Right lung (tissue), 5 donors: ENCODE results near the gene YWHAH. TPM values are rescaled to one million over a fixed set of nuclear protein-coding genes. Genes with fewer than 3 reads are reported as not detected.

ENCODE experiments used
- DNase-seq, 2 donors: peaks; one replicate each; pipeline ENCODE4 v3.0.0-alpha.2; 2013
- polyA plus RNA-seq, 5 donors: library from polyadenylated mRNA; unstranded; fragments of 120-200 nt; gene quantifications; one replicate each; pipeline versions ENCODE4 v1.2.1 to v1.2.3, GENCODE V29; 2013; ENCODE audit warnings: inconsistent platforms in 1 of 5, low replicate concordance in 1 of 5; ENCODE audit not compliant: insufficient read length in 5 of 5, insufficient read depth in 1 of 5

The YWHAH gene
- polyA plus RNA-seq, 5 donors = 89.4 to 125 (median 114) TPM

DNA sequence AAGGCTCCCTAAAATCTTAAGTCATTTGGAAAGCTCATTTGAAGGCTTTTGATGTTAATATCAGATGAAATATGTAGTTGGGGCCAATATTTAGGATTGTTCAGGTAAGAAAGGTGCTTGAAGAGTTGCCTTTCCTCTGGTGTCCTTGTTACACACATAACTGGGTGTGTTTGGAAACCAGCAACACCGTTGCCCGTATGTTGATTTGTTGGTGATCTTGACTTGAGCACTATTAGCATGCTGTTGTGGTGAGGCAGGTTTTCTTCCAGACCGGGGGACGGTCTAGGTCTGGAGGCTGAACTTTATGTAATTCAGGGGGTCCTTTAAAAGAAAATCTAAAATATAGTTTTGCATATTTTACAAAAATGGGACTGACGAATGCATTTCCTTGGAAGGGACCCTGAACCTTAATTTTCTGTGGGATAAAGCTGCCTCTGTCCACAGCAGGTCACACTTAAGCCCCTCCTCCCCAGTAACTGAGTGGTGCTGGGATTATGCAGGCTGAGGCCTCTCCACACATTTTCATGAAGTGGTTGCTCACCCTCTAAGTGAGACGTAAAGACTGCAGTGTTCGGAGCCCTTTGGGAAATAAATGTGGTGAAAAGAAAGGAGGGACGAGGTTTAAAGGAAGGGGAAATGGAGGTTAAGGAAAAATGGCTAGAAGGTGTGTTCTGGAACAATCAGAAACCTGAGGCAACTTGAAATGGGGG lies 1.8 kb downstream of the YWHAH start:
- no peak for DNase-seq

GRCh38 chr22:31947296-31947695 lies 3.0 kb downstream of the YWHAH start:
- DNase-seq = no peak

DNA sequence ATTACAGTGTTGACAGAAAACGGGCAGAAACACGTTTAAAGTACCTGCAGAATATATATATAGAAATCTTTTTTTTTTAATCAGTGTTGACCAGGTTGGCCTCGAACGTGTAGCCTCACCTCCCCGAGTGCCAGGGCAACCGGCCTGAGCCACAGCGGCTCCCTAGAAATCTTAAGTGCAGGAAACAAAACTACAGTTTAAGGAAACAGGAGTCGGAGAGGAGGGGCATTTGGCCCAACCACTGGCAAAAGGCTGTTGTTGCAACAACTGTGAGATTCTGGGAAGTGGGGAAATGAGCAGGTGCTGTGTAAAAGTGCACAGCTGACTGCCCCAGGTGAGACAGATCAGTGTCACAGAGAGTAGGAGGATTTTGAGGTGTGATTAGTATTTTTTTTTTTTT lies 3.7 kb downstream of the YWHAH start:
- DNase-seq = no peak

DNA sequence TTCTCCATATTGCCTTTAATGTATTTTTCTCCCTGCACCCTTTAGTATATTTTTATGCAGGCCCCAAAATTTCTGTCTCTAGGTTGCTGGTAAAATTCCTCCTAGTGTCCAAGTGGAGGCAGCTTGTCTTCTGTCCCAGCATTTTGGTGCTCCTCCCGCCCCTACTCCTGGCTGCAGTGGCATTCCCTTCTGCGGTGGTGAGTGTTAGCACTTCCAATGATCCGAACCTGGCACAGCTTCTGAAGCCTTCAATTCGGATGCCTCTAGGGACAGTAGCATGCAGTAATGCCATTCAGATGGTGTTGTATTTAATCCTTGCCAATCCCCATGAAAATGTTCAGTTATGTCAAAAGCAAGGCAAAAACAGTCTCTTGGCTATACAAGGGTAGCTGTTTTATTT lies 5.9 kb downstream of the YWHAH start:
- no peak for DNase-seq

DNA sequence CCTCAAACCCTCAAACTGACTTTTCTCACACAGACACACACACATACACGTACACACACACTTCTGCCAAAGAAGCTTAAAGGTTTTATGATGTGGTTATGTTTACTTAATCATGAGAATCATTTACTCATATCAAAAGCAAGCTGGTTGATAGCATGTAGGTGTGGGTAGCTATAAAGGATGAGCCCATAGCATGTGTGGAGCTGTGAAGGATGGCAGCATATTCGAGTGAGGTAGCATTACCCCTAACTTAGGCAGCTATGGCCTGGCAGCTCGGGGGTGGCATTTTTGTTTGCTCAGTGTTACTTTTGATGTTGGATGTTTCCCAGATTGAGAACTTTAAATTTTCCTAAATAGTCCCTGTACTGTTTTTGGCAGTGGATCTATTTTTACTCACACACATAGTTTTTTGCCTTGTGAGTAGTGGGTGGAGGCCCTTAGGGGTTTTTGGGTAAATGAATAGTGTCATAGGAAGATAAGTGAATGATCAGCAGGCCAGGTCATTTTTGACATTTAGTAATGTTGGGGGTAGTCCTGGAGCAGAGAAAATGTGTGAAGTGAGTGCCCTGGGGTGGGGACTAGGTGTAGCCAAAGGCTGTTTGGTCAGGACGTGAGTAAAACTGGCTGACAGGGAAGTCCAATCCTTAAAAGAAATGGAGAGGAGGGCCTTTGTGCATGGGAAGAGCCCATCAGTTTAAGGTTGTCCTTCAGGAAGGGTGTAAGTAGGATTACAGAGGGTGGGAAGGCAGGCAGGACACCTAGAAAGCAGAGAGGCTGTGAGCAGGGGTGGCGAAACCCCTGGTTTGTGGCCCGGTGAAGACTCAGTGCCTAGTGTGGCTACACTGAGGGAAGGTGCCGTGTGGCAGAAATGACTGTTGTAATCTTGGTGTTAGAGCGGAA lies 7.1 kb downstream of the YWHAH start:
- DNase-seq = no peak

- no peak for DNase-seq
Measured at GRCh38 chr22:31952094-31952401, 7.7 kb downstream of the YWHAH start.

DNA sequence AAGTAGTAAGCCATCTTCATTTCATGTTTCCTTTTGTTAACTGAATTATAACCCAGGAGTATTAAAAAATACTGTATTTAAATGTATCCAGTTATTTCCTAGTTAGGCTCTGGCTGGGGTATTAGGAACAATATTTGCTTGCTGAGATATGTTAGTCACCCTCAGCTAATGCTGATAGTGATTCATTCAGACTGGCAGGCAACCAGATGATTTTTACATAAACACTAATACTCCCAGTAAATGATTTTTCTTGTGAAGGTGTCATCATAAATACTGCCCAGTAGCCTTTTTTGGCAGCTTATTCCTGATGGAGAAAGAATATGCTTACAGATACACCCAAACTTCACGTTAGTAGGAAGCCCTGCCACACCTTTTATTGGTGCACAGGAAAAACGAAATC lies 8.1 kb downstream of the YWHAH start:
- no peak for DNase-seq

- no peak for DNase-seq
Measured at GRCh38 chr22:31953261-31953660, 8.9 kb downstream of the YWHAH start.

GRCh38 chr22:31954535-31955523 lies 10.5 kb downstream of the YWHAH start:
- DNase-seq = no peak

- no peak for DNase-seq
Measured at GRCh38 chr22:31956360-31956759, 12.0 kb downstream of the YWHAH start.

DNA sequence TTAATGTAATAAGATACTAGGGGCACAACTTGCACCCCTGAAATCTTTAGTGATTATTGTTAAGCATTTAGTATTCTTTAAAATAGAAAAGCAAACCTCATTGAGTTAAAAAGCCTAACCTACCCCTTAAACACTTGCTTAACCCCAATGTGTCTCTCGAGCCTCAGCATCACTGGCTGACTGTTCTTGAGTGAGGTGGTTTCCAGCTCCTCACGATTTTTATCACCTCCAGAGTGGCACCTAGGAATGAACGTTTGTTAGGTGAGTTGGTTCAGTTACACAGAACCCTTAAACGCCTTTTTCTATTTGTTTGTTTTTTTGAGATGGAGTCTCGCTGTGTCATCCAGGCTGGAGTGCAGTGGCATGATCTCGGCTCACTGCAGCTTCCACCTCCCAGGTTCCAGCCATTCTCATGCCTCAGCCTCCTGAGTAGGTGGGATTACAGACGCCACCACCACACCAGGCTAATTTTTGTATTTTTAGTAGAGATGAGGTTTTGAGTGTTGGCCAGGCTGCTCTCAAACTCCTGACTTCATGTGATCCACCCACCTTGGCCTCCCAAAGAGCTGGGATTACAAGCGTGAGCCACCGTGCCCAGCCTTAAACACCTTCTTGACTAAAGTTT lies 13.7 kb downstream of the YWHAH start:
- no peak for DNase-seq

DNA sequence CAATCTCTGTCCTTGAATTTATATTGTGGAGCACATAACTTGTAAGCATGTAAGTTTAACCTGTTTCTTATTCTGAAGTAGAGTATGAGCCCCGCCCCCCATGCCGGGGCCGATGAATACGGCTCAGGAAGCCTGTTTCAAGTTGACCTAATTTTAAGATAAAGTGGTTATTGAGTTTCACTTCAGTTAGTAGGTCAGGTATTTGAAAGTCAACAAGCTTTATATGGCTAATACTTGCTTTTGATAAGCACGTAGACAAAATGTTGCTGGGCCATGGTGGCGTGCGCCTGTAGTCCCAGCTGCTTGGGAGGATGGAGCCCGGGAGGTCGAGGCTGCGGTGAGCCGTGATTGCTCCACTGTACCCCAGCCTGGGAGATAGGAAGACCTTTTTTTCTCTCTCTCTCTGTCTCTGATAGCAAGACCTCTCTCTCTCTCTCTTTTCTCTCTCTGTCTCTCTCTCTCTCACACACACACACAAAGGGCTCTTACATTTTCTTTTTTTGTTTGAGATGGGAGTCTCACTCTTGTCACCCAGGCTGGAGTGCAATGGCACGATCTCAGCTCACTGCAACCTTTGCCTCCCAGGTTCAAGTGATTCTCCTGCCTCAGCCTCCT lies 14.4 kb downstream of the YWHAH start:
- no peak for DNase-seq

DNA sequence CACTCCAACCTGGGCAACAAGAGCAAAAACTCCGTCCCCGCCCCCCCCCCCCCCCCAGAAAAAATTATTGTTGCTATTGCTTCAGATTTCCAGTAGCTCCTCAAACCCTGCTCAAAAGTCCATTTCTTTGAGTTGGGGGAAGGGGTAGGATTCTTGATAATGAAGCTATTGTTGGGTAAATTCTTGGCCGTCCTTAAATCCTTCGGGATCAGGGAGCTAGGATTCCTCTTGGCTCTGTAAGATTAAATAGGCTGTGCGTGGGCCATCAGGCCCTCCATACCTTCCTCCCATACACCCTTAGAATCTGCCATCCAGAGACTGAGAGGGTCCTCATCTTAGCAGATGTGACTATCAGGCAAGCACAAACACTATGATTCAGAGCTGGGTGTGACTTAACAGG lies 16.4 kb downstream of the YWHAH start:
- DNase-seq = no peak

DNA sequence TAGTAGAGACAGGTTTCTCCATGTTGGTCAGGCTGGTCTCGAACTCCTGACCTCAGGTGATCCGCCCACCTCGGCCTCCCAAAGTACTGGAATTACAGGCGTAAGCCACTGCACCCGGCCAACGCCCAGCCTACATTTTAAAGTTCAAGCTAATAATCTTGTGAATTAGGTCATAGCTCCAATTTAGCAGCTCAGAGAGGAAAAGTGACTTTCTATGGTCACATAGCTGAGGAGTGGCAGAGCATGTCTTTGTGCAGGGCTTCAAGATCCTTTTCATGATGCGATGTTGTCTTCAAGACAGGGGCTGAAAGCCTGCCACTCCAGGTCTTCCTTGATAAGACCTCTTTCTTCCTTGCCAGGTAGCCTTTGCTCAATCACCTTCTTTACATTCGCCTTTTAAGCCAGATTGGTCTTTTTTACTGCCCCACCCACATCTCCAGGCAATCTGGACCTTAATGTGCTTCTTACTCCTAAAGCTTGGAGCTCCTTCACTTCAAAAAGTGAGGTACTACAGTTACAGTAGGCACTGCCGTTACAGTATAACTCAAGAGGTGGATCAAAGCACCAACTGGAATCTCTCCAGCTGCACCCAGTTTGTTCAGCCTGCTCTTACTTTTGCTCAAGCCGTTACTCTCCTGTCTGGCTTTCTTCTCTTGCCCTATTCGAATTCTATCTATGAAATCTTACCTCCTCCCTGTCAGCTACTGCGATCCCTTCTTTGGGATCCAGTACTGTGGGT lies 18.2 kb downstream of the YWHAH start:
- DNase-seq = no peak

DNA sequence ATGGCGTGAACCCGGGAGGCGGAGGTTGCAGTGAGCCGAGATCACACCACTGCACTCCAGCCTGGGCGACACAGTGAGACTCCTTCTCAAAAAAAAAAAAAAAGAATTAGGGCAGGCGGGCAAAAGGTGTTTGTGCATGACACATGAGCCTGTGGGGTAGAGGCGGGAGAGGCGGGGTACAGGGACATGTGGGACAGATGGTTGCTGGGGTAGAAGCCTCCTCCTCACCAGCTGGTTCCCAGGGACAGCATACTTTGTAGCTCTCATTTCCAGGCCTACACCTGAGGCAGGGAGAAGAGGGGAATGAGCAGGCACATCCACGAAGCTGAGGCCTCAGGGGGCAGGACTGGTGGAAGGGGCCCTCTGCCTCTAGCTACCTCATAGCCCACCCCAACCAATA lies 23.7 kb downstream of the YWHAH start:
- no peak for DNase-seq

DNA sequence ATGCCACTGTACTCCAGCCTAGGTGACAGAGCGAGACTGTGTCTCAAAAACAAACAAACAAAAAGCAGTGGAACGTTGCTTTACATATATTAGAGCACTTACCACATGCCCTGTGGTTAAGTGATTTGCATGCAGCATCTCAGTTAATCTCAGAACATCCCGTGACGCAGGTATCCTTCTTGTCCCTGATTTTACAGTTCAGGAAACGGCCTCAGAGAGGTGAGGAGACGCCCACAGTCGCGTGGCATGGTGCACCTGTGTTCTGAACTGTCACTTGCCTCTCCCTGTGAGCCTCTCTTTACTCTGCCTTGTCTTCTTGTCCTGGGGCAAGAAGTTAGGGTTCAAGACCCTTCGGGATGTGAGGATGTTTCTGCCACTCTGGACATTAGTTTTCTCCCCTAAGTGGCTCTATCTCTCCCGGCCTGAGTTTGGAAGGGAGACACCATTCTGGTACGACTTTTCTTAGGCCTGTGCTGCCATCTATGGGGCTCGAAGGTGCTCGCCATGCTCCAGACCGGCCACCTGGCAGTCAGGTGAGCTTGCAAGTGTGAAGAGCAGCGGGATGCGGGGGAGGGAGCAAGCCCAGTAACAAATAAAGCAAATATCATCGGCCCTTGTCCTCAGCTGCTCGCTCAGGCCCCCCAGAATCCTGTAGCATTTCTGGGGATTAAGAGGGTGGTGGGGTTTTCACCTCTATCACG lies 25.6 kb downstream of the YWHAH start:
- DNase-seq = peak; percentile 49 to 54

- DNase-seq = peak; percentile 70 to 79
Measured at GRCh38 chr22:31970490-31971444, 26.4 kb downstream of the YWHAH start.

DNA sequence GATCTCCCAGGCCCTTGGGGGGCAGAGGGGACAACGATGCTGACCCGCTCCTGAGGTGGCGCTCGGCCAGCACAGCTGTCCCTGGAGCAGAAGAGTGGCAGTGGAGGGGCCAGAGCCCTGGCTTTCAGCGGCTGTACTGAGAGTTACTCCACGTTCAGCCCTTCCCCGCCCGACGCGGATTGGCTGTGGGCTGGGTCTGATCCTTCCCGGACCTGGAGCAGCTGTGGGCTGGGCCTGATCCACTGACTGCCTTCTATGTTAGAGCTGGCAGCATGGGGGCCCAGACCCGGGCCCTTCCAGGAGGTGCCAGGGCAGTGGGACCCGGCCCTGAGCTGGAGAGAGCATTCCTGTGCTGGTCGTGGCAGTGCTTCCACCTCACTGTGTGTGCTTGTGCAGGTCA lies 27.8 kb downstream of the YWHAH start:
- no peak for DNase-seq

DNA sequence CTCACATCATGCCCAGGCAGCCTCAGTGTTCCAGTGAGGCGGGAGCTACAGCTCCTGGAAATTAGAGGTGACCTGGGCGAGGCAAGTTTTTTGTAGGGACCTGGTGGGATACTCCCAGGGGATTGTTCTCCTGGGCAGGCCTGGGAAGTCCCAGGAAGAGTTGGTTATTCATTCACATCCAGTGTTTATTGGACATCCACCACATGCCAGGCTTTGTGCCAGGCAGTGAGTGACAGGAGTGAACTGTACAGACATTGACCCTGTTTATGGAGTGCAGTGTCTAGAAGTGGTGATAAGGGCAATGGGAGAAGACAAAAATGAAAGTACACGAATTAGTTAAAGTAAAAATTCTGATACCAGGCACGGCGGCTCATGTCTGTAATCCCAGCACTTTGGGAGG lies 29.4 kb downstream of the YWHAH start:
- no peak for DNase-seq
